ENCODE results near the gene HOXC9. TPM values are rescaled to one million over a fixed set of nuclear protein-coding genes. Genes with fewer than 3 reads are reported as not detected.

HOXC9 gene
- total and polyA plus RNA-seq, 4 donors, result not detected

DNA sequence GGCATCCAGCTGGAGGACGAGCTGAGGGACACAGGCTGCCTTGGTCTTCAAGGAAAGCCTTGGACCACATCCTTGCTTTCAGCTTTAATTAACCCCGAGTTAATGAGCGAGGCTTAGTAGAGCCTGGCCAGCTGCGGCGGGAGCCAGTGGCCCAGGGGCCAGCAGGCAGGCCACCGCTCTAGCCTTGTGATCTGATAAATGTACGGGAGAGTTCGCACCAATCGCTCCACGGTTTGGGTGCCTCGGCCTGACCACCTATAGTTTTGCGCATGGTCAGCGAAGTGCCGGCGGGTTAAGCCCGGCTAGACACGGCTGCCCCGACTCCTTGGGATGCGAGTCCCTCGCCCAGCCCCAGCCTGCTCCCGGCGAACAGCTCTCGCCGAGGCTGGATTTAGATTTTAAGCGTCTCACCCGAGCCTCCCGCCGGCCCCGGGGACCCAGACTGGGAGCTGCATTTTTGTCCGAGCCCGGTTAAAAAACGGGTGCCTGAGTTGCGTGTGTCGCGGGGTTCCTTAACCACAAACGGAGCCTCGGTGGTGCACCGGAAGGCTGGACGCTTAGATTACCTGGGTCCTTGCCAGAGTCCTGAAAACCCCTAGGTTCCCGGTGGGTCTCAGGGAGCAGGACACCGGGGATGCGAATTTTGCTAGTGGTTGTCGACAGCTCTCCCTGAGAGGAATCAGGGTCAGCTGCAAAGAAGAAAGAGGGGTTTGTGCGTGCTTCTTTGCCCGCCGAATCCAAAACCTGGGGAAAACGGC lies 48.2 kb upstream of the HOXC9 start:
- Histone ChIP-seq H3K9ac (ENCODE audit: low read depth in 1 of 2, low read length in 2 of 2) (no peak overlapping the region), H3K9me3 (ENCODE audit: control insufficient read depth in 4 of 4, low read length in 3 of 4) (peaks cover 0 to 4% (median 0%) of the 10 kb centered on the region in 4 donors), H3K4me1 (ENCODE audit: control insufficient read depth in 4 of 4, insufficient read depth in 4 of 4, low read length in 3 of 4) (peaks cover 0 to 2% (median 0%) of the 10 kb centered on the region in 4 donors), H3K27me3 (ENCODE audit: control insufficient read depth in 4 of 4, insufficient read depth in 4 of 4, low read length in 3 of 4) (peaks cover 9 to 38% (median 25%) of the 10 kb centered on the region in 4 donors), H3K27ac (ENCODE audit: low read depth in 1 of 2, low read length in 2 of 2) (no peak overlapping the region), H3K36me3 (ENCODE audit: control insufficient read depth in 4 of 4, insufficient read depth in 3 of 4, low read depth in 1 of 4, low read length in 3 of 4) (no peaks in the 10 kb centered on the region), H3K4me3 (ENCODE audit: low read depth in 1 of 3, low read length in 3 of 3) (no peak overlapping the region)
- TF ChIP-seq RXRA (IDR thresholded peaks at IDR 0.05) (no peak), FOXA1 (IDR thresholded peaks at IDR 0.05) (no peak), EGR1 (IDR thresholded peaks at IDR 0.05; ENCODE audit: low read depth in 2 of 2) (no peak), FOXA2 (IDR thresholded peaks at IDR 0.05) (no peak), NR2F2 (IDR thresholded peaks at IDR 0.05) (no peak), RAD21 (IDR thresholded peaks at IDR 0.05) (no peak), YY1 (IDR thresholded peaks at IDR 0.05) (no peak), JUND (IDR thresholded peaks at IDR 0.05) (no peak), ATF3 (IDR thresholded peaks at IDR 0.05) (no peak)
- TF ChIP-seq, protein P1, sequence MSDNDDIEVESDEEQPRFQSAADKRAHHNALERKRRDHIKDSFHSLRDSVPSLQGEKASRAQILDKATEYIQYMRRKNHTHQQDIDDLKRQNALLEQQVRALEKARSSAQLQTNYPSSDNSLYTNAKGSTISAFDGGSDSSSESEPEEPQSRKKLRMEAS (IDR thresholded peaks at IDR 0.05), result no peak
- TF ChIP-seq, protein P2, sequence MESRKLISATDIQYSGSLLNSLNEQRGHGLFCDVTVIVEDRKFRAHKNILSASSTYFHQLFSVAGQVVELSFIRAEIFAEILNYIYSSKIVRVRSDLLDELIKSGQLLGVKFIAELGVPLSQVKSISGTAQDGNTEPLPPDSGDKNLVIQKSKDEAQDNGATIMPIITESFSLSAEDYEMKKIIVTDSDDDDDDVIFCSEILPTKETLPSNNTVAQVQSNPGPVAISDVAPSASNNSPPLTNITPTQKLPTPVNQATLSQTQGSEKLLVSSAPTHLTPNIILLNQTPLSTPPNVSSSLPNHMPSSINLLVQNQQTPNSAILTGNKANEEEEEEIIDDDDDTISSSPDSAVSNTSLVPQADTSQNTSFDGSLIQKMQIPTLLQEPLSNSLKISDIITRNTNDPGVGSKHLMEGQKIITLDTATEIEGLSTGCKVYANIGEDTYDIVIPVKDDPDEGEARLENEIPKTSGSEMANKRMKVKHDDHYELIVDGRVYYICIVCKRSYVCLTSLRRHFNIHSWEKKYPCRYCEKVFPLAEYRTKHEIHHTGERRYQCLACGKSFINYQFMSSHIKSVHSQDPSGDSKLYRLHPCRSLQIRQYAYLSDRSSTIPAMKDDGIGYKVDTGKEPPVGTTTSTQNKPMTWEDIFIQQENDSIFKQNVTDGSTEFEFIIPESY (IDR thresholded peaks at IDR 0.05), result no peak
- no peak for DNase-seq (ENCODE audit: low spot score)
- 6% methylated on average over 47 of the region's 47 CpGs for WGBS

GRCh38 chr12:53952335-53952694 lies 47.6 kb upstream of the HOXC9 start:
- H3K4me1 ChIP-seq (ENCODE audit: control insufficient read depth in 4 of 4, insufficient read depth in 4 of 4, low read length in 3 of 4), result peaks cover 0 to 2% (median 0%) of the 10 kb centered on the region in 4 donors
- H3K27me3 ChIP-seq (ENCODE audit: control insufficient read depth in 4 of 4, insufficient read depth in 4 of 4, low read length in 3 of 4), result peaks cover 9 to 40% (median 25%) of the 10 kb centered on the region in 4 donors
- no peak overlapping the region for H3K4me3 ChIP-seq (ENCODE audit: low read depth in 1 of 3, low read length in 3 of 3)
- no peak for TF ChIP-seq HNF4A (conservative IDR thresholded peaks at IDR 0.05)
- no peak for TF ChIP-seq SP1 (IDR thresholded peaks at IDR 0.05)
- no peak for TF ChIP-seq REST (IDR thresholded peaks at IDR 0.05)
- no peak for TF ChIP-seq CTCF (IDR thresholded peaks at IDR 0.05; ENCODE audit: low read depth, low read length, missing input control)
- no peak for TF ChIP-seq YY1 (IDR thresholded peaks at IDR 0.05)
- TF ChIP-seq RXRA (IDR thresholded peaks at IDR 0.05), result no peak
- no peak for TF ChIP-seq TAF1 (conservative IDR thresholded peaks at IDR 0.05)
- TF ChIP-seq JUND (IDR thresholded peaks at IDR 0.05), result no peak
- TF ChIP-seq FOXA2 (IDR thresholded peaks at IDR 0.05), result no peak
- TF ChIP-seq HNF4G (IDR thresholded peaks at IDR 0.05), result no peak
- no peak for TF ChIP-seq FOXA1 (IDR thresholded peaks at IDR 0.05)
- DNase-seq (ENCODE audit: low spot score), result no peak
- no peak overlapping the region for H3K27ac ChIP-seq (ENCODE audit: low read depth in 1 of 2, low read length in 2 of 2)
- H3K36me3 ChIP-seq (ENCODE audit: control insufficient read depth in 4 of 4, insufficient read depth in 3 of 4, low read depth in 1 of 4, low read length in 3 of 4), result no peaks in the 10 kb centered on the region
- no peak overlapping the region for H3K9ac ChIP-seq (ENCODE audit: low read depth in 1 of 2, low read length in 2 of 2)
- H3K9me3 ChIP-seq (ENCODE audit: control insufficient read depth in 4 of 4, low read length in 3 of 4), result peaks cover 0 to 4% (median 0%) of the 10 kb centered on the region in 4 donors
- WGBS, result 8% methylated on average over 13 of the region's 13 CpGs

All from liver (tissue), 9 donors.